ENCODE data around the gene SPOP.

SPOP gene

DNA sequence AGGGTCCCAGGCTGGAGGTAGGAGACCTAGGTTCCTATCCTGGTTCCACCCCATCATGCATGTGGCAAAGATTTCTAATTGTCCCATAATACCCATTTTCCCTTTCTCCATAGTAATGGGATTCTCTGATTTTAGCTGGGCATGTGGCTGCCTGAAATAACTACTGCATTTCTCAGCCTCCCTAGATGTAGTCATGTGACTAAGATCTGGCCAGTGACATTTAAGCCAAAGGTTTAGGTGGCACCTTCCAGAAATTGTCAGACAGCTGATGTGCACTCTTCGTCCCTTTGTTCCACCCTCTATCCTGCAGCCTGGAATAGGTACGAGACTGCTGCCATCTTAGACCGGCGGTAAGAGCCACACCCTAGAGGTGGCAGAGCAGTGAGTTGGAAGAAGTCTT, 94.0 kb downstream of the SPOP start:
- no peak for DNase-seq (ENCODE audit: low spot score)

- DNase-seq (ENCODE audit: low spot score): no peak
Measured at GRCh38 chr17:49583226-49583625, 94.7 kb downstream of the SPOP start.

- no peak for DNase-seq (ENCODE audit: low spot score)
Measured at GRCh38 chr17:49582789-49583188, 95.1 kb downstream of the SPOP start.

DNA sequence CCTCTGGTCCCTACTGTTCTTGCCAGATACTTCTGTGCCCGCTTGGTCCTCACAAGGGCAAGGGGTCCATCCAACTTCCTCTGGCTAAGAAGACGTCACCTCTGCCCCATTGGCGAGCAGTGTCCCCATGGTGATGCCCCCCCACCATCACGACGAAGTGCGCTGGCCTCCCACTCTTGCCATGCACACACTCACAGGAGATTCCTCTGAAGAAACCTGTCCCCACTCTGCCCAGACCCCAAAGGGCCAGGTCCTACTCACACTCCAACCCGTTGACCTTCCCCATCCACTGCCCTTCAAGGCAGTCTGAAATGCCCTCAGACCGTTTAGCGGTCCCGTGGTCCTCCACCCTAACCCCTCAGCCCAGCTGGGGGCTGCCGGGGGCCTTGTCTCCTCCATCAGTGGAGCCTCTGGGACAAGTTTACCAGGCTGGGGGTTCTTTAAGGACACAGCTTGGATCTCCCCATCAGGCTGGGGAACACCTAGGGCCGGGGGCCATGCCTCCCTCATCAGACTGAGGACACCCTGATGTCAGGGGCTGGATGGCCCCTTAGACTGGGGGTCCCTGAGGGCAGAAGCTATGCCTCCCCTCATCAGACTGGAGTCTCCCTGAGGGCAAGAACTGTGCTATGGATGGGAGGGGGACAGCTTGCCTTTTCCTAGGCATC, 95.7 kb downstream of the SPOP start:
- DNase-seq (ENCODE audit: low spot score): no peak

- no peak for DNase-seq (ENCODE audit: low spot score)
Measured at GRCh38 chr17:49581648-49581998, 96.3 kb downstream of the SPOP start.

DNA sequence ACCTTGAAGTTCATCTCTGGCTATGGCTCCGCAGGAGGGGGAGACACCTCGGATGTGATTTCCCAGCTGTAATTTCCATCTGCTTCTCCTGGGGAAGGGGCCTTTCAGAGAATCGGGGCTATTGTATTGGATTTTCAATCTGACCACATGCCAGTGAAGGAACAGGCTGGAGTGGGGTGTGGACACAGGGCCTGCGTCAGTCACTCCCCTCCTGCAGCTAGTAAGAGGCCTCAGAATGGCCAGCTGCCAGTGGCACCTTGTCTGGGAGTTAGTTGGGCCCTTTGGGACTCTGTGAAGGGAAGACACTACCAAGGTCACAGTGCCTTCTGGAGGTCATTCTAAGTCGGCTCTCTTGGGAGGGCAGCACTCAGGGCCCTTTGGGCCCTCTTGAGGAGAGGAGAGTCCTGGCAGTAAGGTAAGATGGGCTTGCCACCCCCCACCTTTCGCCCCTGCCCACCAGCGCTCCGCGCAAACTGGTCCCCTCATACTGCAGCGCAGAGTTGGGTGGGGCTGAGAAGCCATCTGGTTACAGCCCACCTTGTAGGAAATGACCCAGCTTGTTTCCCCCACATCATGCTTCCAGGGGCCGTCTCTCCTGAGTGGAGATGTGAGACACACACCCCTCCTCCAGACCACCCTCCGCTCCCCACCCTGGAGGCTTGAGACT, 96.8 kb downstream of the SPOP start:
- DNase-seq (ENCODE audit: low spot score): no peak

- DNase-seq (ENCODE audit: low spot score): no peak
Measured at GRCh38 chr17:49580055-49580721, 97.7 kb downstream of the SPOP start.

- no peak for DNase-seq (ENCODE audit: low spot score)
Measured at GRCh38 chr17:49579522-49579921, 98.4 kb downstream of the SPOP start.

DNA sequence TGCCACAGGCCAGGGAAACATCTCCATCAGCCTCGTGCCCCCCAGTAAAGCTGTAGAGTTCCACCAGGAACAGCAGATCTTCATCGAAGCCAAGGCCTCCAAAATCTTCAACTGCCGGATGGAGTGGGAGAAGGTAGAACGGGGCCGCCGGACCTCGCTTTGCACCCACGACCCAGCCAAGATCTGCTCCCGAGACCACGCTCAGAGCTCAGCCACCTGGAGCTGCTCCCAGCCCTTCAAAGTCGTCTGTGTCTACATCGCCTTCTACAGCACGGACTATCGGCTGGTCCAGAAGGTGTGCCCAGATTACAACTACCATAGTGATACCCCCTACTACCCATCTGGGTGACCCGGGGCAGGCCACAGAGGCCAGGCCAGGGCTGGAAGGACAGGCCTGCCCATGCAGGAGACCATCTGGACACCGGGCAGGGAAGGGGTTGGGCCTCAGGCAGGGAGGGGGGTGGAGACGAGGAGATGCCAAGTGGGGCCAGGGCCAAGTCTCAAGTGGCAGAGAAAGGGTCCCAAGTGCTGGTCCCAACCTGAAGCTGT, 98.9 kb downstream of the SPOP start:
- DNase-seq (ENCODE audit: low spot score): no peak

DNA sequence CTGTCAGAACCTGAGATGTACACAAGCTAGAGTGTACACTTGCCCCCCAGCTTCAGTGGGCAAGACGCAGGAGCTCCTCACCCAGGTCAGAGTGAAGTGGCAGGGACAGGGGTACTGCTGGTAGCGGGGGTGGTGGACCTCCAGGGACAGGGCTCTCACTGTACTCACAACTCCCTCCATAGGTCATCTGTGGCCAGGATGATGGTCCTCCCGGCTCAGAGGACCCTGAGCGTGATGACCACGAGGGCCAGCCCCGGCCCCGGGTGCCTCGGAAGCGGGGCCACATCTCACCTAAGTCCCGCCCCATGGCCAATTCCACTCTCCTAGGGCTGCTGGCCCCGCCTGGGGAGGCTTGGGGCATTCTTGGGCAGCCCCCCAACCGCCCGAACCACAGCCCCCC, 99.5 kb downstream of the SPOP start:
- DNase-seq (ENCODE audit: low spot score): no peak

GRCh38 chr17:49577963-49578362, 99.9 kb downstream of the SPOP start:
- no peak for DNase-seq (ENCODE audit: low spot score)

- DNase-seq (ENCODE audit: low spot score): no peak
Measured at GRCh38 chr17:49577650-49577934, 100.3 kb downstream of the SPOP start.

- DNase-seq (ENCODE audit: low spot score): no peak
Measured at GRCh38 chr17:49576917-49577649, 100.8 kb downstream of the SPOP start.

- no peak for DNase-seq (ENCODE audit: low spot score)
Measured at GRCh38 chr17:49576088-49576916, 101.6 kb downstream of the SPOP start.

DNA sequence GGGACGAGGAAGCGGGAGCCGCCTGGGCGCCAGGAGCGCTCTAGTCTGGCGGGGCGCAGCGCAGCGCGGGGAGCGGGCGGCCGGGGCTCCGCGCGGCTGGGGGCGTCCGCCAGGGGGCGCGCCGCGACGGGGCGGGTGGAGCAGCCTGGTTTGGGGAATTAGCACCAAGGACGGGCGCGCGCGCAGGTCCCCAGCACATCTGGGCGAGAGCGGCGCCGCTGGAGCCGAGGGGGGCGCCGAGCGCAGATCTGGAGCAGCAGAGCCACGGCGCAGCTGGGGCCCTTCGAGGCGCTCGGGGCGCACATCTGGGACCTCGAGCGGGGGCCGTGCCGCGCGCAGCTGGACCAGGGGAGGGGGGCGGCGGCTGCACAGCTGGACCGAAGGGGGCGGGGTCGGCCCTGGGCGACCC, 102.2 kb downstream of the SPOP start, which contains the start of gene NXPH3:
NXPH3 (plus strand) TSS at position 193 of the 409 bp plus-strand sequence. CDS start 349 bp downstream, outside the sequence.
- DNase-seq (ENCODE audit: low spot score): peak; percentile 81

DNA sequence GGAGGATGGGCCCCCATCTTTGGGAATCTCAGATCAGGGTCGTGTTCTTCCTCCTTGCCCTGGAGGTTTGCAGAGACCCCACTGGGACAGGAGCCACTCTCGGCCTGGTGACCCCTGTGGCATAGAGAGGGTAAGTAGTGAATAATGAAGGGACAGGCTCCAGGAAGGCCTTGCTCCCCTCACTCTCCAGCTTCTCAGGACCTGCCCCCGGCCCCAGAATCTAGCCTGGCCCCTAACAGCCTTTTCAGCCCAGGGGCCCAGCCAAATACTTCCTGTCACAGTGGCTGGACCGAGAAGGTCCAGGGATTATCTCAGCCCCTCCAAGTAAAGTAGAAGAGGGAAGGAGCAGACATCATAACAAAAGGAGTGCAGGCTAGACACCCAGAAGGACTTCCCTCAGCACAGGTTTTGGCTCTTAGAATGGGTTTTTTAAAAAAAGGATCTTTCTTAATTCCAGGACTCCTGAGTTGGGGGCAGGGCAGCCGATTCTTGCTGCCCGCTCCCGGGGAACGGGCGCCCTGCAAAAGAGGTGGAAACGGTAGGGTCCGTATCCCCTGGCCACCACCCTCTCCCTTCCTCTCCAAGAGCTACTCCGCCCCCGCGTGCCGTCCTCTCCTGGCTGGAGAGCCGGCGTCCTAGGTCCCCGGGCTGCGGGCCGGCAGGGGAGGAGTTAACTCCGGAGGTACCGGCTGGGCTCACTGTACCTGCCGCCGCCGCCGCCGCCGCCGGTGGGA, 102.8 kb downstream of the SPOP start:
- no peak for DNase-seq (ENCODE audit: low spot score)

GRCh38 chr17:49574323-49574781, 103.5 kb downstream of the SPOP start:
- DNase-seq (ENCODE audit: low spot score): no peak

GRCh38 chr17:49573510-49574322, 104.2 kb downstream of the SPOP start:
- DNase-seq (ENCODE audit: low spot score): no peak

- DNase-seq (ENCODE audit: low spot score): no peak
Measured at GRCh38 chr17:49572806-49573420, 105.0 kb downstream of the SPOP start.

DNA sequence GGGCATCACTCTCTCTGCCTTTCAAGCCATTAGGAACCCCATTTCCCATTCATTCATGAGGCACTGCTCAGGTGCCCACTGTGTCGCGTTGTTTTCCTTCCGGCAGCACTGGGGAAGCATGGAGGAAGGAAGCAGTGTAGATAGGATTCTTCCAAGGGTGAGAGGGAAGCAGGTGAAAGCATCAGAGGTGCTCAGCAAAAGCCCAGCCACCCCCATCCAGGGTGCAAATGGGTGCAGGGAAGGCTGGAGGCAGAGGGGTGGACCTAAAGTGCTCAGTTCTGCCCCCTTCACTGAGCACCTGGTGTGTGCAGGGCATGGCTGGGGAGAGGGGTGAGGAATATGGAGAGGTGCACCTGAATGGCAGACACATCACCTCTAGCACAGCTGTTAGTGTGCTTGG, 105.7 kb downstream of the SPOP start:
- DNase-seq (ENCODE audit: low spot score): no peak

Data from germinal center (tissue), 1 donor.